Heart right ventricle (tissue), 16 donors: Measurements from ENCODE around the gene DHRSX. TPM values are rescaled to one million over a fixed set of nuclear protein-coding genes. Genes with fewer than 3 reads are reported as not detected.

Experiments
- ATAC-seq, 8 donors: fragments of 200-7000 bp; cut with Tn5 transposase; one replicate each; pipeline ENCODE4 v1.9.1; 2020; ENCODE audit warnings: mild to moderate bottlenecking in 8 of 8, moderate library complexity in 8 of 8, moderate number of reproducible peaks in 1 of 8
- DNase-seq, 2 donors: peaks; one replicate each; pipeline ENCODE4 v3.0.0-alpha.2; 2020
- H3K27ac ChIP-seq, 10 donors: fragments of 200-600 bp; sonication (generic) in 2 of 10; one replicate each; pipeline versions ENCODE4 v1.5.0 to v1.8.0; 2020 to 2022; ENCODE audit warnings: mild to moderate bottlenecking in 3 of 10
- H3K27me3 ChIP-seq, 7 donors: fragments of 200-600 bp; one replicate each; pipeline ENCODE4 v1.8.0; 2021 to 2022; ENCODE audit warnings: mild to moderate bottlenecking in 2 of 7
- H3K36me3 ChIP-seq, 9 donors: fragments of 200-600 bp; sonication (generic) in 1 of 9; one replicate each; pipeline versions ENCODE4 v1.5.0 to v1.8.0; 2020 to 2022; ENCODE audit warnings: mild to moderate bottlenecking in 2 of 9
- H3K4me1 ChIP-seq, 9 donors: fragments of 200-600 bp; sonication (generic) in 1 of 9; one replicate each; pipeline versions ENCODE4 v1.5.0 to v1.8.0; 2020 to 2022; ENCODE audit warnings: mild to moderate bottlenecking in 4 of 9
- H3K4me3 ChIP-seq, 10 donors: fragments of 200-600 bp; sonication (generic) in 2 of 10; one replicate each; pipeline versions ENCODE4 v1.5.0 to v1.8.0; 2020 to 2022; ENCODE audit warnings: mild to moderate bottlenecking in 7 of 10, moderate library complexity in 2 of 10
- H3K9me3 ChIP-seq, 11 donors: fragments of 200-600 bp in 10 of 11; sonication (generic) in 2 of 11; one replicate each; pipeline versions ENCODE4 v1.5.0 to v1.8.0; 2013 to 2022; ENCODE audit warnings: mild to moderate bottlenecking in 2 of 11, control low read depth in 1 of 11, moderate library complexity in 1 of 11
- WGBS, 2 donors: extraction: QIAGEN DNeasy Blood & Tissue Kit; methylation state at CpG; one replicate each; pipeline ENCODE4 v1.1.7; 2013; ENCODE audit warnings: inconsistent platforms in 1 of 2; 5-methylcytosine and 5-hydroxymethylcytosine counted together
- intact Hi-C, 10 donors: fragments of 100-400 bp; cut with DNase I; formaldehyde crosslinking; loops; one replicate each; pipeline versions ENCODE4 v1.11.1 to v1.14.2; 2022
- polyA plus RNA-seq, 2 donors: library from polyadenylated mRNA; stranded (reverse); fragments of 200-250 nt; gene quantifications; one replicate each; pipeline ENCODE4 v1.2.3, GENCODE V29; 2013
- total RNA-seq, 10 donors: library from RNA; stranded (reverse); fragmentation: NEBNext Ultra II Directional in 3 of 10; extraction: Animal tissue kit (Norgen Biotek cat#: 25700) in 3 of 10; gene quantifications; one replicate each; pipeline versions ENCODE4 v1.2.1 to v1.2.4, GENCODE V29; 2021 to 2023
- TF ChIP-seq, protein P1 (sequence below), 9 donors: fragments of 200-600 bp; sonication (generic) in 2 of 9; IDR thresholded peaks; one replicate each; pipeline versions ENCODE4 v1.5.0 to v1.8.0; 2021 to 2022; ENCODE audit warnings: antibody characterized with exemption in 9 of 9, mild to moderate bottlenecking in 5 of 9, moderate library complexity in 1 of 9
- donor health status: Arrhythmogenic right ventricular cardiomyopathy.
- donor health status: ischemic (EF 13 %, LVEDD 7.1; RV severe dilation, severe dysfunction).
- donor health status: healthy with polysubstance abuse.
- donor health status: DM: no; HTN: yes; CAD: no.
- donor health status: DM: no; HTN: no; CAD: no.
- donor health status: ischemic (EF 25% LVEDD 6.9; RV normal size, moderate dysfunction).
- donor health status: ischemic (EF 25% LVEDD 5.7; RV mildly dilated, moderate dysfunction).
- donor health status: healthy.
- donor health status: DM: yes; HTN: yes; CAD: no.
- donor health status: Ischemic cardiomyopathy.
- donor health status: ischemic (EF 35%, LVEDD 5.7; RV mildly dilated, moderate dysfunction).
- donor health status: nonischemic (EF 11% LVEDD 7.7; RV severe dilation, severe dysfunction).
- donor health status: DM: yes; HTN: yes; CAD: no.
- donor health status: PGD.
- donor health status: ischemic (EF 29% LVEDD 5.4; RV normal size, mild dysfunction).
- donor health status: nonischemic (EF 23%, LVEDD 6.1; RV moderate dilation, normal function).

DHRSX gene
- total and polyA plus RNA-seq, 12 donors = 13.8 to 35.9 (median 26.2) TPM

DNA sequence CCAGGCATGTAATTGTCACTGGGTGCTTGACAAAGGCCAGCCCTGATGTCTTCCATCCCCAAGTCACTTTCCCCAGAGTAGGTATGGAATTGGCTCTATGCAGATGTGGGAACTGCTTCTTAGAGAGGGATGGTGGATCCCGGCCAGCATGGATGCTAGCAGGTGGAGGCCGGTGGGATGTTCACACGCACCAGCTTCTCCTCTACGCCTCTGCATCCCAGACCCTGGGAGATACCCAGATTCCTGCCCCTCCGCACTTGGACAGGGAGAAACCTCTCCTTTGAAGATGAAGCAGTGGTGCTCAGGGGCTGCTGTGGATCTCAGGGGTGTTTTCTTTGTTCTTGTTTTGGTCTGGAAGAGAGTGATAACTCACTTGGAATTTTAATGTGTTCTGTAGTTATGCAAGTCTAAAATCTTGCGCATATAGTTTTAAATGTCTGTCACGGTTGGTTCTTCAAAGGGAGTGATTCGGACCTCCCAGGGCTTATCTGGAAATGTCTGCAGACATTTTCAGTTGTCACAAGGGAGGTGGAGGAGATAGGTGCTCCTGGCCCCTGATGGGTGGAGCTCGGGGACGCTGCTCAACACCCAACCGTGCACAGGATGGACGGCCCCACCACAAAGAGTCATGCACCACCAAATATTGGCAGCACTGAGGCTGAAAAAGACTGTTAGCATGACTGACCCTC is 308.0 kb downstream of the DHRSX start:
- no peak overlapping the region for H3K4me3 ChIP-seq
- H3K9me3 ChIP-seq = peaks cover 0 to 12% (median 0%) of the 10 kb centered on the region in 11 donors
- DNase-seq (no peak), ATAC-seq (no peak)
- H3K27ac ChIP-seq = no peak overlapping the region
- intact Hi-C loops = no loop called here
- TF ChIP-seq, protein P1, sequence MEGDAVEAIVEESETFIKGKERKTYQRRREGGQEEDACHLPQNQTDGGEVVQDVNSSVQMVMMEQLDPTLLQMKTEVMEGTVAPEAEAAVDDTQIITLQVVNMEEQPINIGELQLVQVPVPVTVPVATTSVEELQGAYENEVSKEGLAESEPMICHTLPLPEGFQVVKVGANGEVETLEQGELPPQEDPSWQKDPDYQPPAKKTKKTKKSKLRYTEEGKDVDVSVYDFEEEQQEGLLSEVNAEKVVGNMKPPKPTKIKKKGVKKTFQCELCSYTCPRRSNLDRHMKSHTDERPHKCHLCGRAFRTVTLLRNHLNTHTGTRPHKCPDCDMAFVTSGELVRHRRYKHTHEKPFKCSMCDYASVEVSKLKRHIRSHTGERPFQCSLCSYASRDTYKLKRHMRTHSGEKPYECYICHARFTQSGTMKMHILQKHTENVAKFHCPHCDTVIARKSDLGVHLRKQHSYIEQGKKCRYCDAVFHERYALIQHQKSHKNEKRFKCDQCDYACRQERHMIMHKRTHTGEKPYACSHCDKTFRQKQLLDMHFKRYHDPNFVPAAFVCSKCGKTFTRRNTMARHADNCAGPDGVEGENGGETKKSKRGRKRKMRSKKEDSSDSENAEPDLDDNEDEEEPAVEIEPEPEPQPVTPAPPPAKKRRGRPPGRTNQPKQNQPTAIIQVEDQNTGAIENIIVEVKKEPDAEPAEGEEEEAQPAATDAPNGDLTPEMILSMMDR (IDR thresholded peaks at IDR 0.05) = no peak
- H3K4me1 ChIP-seq = no peaks in the 10 kb centered on the region
- no peaks in the 10 kb centered on the region for H3K27me3 ChIP-seq
- WGBS, 2 donors = 47 to 51% methylated on average over 12 of the region's 12 CpGs
- H3K36me3 ChIP-seq = no peaks in the 10 kb centered on the region

DNA sequence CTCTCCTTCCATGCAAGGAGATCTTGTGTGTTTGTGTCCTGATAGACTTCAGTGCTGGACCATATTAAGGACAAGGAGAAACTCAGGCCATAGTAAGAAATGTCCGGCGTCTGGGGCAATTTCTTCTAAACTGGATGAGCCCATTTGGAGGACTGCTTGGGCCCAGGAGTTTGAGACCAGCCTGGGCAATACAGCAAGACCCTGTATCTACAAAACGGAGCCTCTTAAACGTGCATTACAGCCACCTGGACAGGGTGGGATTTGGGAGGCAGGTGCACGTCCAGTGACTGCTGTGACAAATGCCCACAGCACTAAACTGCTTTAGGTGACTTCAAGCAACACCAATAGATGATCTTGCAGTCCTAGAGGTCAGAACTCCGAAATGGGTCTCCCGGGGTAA is 311.9 kb downstream of the DHRSX start:
- Histone ChIP-seq H3K4me3 (no peak overlapping the region), H3K36me3 (no peaks in the 10 kb centered on the region), H3K27ac (no peak overlapping the region), H3K27me3 (no peaks in the 10 kb centered on the region), H3K9me3 (peaks cover 0 to 35% (median 0%) of the 10 kb centered on the region in 11 donors), H3K4me1 (no peaks in the 10 kb centered on the region)
- WGBS, 2 donors = 83 to 86% methylated on average over 7 of the region's 7 CpGs
- ATAC-seq = no peak
- TF ChIP-seq, protein P1 (IDR thresholded peaks at IDR 0.05) = no peak
- intact Hi-C loops = no loop called here
- no peak for DNase-seq

DNA sequence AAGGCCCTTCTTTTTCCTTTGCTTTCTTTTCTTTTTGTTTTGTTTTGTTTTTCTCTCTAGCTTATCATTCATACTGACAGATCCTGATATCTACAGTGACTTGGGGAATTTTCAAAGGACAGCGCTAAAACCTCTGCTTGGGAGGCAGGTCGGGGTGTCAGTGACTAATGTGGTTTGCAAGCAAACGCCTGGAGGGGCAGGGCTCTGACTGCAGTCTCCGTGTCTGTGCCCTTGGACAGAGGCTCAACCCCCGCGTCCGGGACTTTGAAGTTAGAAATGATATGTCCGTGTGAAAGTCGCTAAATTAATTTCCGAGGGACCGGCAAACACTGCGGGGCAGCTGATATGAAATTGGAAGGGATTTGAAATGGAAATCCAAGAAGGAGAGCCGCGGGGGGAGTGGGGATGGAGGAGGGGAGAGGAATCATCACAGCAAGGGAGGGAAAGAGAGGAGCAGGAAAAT is 312.4 kb downstream of the DHRSX start:
- TF ChIP-seq, protein P1 (IDR thresholded peaks at IDR 0.05) = no peak
- peaks cover 0 to 35% (median 0%) of the 10 kb centered on the region in 11 donors for H3K9me3 ChIP-seq
- DNase-seq (no peak), ATAC-seq (no peak)
- no peaks in the 10 kb centered on the region for H3K4me1 ChIP-seq
- intact Hi-C loops = no loop called here
- H3K36me3 ChIP-seq = no peaks in the 10 kb centered on the region
- WGBS, 2 donors = 24 to 30% methylated on average over 14 of the region's 14 CpGs
- H3K27ac ChIP-seq = no peak overlapping the region
- no peaks in the 10 kb centered on the region for H3K27me3 ChIP-seq
- no peak overlapping the region for H3K4me3 ChIP-seq

DNA sequence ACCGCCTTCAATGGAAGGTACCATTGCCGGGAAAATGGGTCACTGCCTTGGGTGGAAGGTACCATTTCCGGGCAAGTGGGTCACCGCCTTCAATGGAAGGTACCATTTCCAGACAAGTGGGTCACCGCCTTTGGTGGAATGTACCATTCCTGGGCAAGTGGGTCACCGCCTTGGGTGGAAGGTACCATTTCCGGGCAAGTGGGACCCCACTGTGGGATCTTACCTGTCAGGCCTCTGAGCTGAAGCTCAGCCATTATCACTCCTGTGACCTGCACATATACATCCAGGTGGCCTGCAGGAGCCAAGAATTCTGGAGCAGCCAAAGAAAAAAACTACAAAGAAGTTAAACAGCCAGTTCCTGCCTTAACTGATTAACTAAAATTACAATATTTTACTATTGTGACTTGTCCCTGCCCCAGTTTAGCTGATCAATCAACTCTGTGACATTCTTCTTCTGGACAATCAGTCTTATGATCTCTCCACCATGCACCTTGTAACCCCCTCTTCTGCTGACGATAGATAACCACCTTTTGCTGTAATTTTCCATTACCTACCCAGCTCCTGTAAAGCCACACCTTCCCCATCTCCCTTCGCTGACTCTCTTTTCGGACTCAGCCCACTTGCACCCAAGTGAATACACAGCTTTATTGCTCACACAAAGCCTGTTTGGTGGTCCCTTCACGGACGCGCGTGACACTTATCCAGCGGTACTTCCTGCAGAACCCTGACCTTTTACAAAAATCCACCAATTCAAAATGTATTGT is 313.2 kb downstream of the DHRSX start:
- Histone ChIP-seq H3K4me3 (no peak overlapping the region), H3K4me1 (no peaks in the 10 kb centered on the region), H3K27ac (no peak overlapping the region), H3K9me3 (peaks cover 0 to 35% (median 0%) of the 10 kb centered on the region in 11 donors), H3K27me3 (no peaks in the 10 kb centered on the region), H3K36me3 (no peaks in the 10 kb centered on the region)
- no peak for DNase-seq
- TF ChIP-seq, protein P1 (IDR thresholded peaks at IDR 0.05) = no peak
- no peak for ATAC-seq
- intact Hi-C loops = no loop called here
- 84 to 87% methylated on average over 15 of the region's 15 CpGs for WGBS, 2 donors
